ENCODE data around the gene HEATR9.

HEATR9 gene

DNA sequence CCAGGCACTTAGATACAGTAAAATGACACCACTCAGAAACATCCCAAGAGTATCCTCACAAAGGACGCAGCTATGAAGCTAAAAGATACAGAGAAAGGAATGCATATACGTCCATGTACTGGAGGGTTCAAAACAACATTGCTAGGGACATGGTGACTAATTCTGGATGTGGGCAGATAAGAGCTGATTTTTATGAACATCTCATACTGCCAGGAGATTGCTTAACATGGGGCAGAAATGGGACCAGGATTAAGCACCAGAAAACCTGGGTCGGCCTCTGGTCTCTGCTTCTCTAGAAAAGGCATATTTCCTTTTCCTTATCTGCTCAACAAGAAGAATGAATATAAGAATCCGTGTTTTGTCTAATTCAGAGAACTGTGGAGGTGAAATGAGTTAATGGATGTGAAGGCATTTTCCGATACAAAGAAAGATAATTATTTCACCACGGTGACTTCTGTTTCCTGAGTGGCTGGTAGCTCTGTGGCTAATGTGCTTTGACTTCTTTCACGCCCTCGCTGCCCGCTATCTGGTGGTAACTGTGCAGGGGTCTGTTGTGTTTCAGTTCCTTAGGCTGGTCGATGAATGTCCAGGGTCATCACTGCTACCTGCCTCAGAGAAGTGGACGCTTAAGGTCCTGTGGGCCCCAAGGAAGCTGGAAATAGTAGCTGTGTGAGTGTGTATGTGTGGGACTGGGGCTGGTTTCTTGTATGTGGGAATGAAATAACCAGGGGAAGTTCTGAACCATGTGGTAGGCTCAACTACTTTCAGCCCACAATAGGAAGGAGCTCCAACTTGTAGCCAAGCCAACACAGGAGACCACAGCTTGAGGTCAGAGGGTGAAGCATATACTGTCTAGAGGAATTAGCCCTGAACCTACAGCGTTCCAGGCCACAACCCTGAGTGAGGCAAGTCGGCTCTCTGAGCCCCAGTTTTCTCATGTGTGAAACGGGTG lies 27.2 kb upstream of the HEATR9 start:
- DNase-seq (ENCODE audit: low read depth, low spot score) = no peak

- DNase-seq (ENCODE audit: low read depth, low spot score) = no peak
Measured at GRCh38 chr17:35894206-35894605, 25.5 kb upstream of the HEATR9 start.

DNA sequence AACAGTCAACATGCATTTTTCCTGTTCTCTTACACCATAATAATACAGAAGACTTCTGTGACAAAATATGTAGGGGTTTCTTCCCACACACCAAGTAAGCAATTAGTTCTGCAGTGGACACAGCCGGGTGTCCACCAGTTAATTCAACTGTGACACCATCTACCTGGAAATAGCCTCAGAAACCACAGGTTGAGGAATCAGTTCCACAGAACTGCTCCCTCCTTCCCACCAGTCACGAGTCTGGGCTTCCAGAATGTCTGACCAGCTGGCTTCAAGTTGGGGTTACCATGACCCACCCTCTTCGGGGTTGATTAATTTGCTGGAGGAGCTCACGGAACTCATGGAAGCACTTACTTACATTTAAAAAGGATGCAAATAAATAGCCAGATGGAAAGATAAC lies 25.1 kb upstream of the HEATR9 start:
- DNase-seq (ENCODE audit: low read depth, low spot score) = no peak

GRCh38 chr17:35892091-35893035 lies 23.7 kb upstream of the HEATR9 start:
- no peak for DNase-seq (ENCODE audit: low read depth, low spot score)

- no peak for DNase-seq (ENCODE audit: low read depth, low spot score)
Measured at GRCh38 chr17:35891269-35891668, 22.6 kb upstream of the HEATR9 start.

DNA sequence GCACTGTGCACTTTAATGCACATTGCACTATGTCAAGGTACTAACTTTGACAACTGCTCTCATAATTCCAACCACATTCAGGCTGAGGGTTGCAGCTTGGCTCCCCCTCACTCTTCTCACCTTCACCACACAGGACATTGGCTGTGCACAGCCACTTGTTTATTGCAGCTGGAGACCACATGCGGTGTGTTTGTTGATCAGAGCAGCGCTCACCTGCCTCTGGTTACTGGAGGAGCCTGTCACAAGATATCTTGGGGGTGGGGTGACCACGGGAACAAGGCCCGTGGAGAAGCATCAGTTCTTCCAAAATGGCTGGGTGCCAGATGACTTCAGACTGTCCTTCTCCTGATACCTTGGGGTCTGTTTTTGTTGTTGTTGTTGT lies 22.1 kb upstream of the HEATR9 start:
- no peak for DNase-seq (ENCODE audit: low read depth, low spot score)

- peak; percentile 29 for DNase-seq (ENCODE audit: low read depth, low spot score)
Measured at GRCh38 chr17:35889818-35890773, 21.4 kb upstream of the HEATR9 start.

DNA sequence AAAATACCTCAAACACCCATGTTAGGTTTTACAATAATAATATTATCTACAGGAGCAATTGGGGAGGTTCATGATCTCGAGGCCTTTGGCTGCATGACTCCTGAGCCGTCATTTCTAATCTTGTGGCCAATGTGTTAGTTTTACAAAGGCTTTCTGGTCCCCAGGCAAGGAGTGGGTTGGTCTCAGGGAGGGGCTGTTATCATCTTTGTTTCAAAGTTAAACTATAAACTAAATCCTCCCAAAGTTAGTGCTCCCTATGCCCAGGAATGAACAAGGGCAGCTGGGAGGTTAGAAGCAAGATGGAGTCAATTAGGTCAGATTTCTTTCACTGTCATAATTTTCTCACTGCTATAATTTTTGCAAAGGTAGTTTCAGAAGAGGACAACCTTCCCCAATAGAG lies 20.6 kb upstream of the HEATR9 start:
- DNase-seq (ENCODE audit: low read depth, low spot score) = no peak

GRCh38 chr17:35879773-35880654 lies 11.3 kb upstream of the HEATR9 start, which contains the start of gene CCL5:
TSS of gene CCL5 (minus strand) at chr17:35880360.
- DNase-seq (ENCODE audit: low read depth, low spot score) = no peak

- DNase-seq (ENCODE audit: low read depth, low spot score) = no peak
Measured at GRCh38 chr17:35878361-35878760, 9.7 kb upstream of the HEATR9 start.

GRCh38 chr17:35877345-35878029 lies 8.8 kb upstream of the HEATR9 start:
- DNase-seq (ENCODE audit: low read depth, low spot score) = no peak

GRCh38 chr17:35876534-35876933 lies 7.8 kb upstream of the HEATR9 start:
- DNase-seq (ENCODE audit: low read depth, low spot score) = no peak

- DNase-seq (ENCODE audit: low read depth, low spot score) = no peak
Measured at GRCh38 chr17:35875800-35876139, 7.1 kb upstream of the HEATR9 start.

GRCh38 chr17:35875072-35875799 lies 6.5 kb upstream of the HEATR9 start:
- DNase-seq (ENCODE audit: low read depth, low spot score) = no peak

GRCh38 chr17:35872196-35872980 lies 3.7 kb upstream of the HEATR9 start:
- DNase-seq (ENCODE audit: low read depth, low spot score) = no peak

- no peak for DNase-seq (ENCODE audit: low read depth, low spot score)
Measured at GRCh38 chr17:35870906-35871819, 2.5 kb upstream of the HEATR9 start.

DNA sequence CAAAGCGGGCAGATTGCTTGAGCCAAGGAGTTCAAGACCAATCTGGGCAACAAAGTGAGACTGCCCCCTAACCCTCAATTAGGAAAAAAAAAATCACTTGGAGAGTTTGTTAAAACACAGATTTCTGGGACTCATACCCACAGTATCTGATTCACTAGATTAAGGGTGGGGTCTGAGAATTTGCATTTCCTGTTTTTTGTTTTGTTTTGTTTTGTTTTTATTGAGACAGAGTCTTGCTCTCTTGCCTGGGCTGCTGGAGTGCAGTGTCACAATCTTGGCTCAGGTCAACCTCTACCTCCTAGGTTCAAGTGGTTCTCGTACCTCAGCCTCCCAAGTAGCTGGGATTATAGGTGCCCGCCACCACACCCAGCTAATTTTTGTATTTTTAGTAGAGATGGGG lies 1.1 kb downstream of the HEATR9 start:
- DNase-seq (ENCODE audit: low read depth, low spot score) = no peak
